H7 (cell line): ENCODE data around the gene ZNF33B. TPM values are rescaled to one million over a fixed set of nuclear protein-coding genes. Genes with fewer than 3 reads are reported as not detected.
"Not testable (repeated sequence)": the region's sequence is repeated elsewhere in the genome, so short reads cannot be mapped to it uniquely, and the experiment has no call there.

Source experiments
- DNase-seq: peaks from one replicate; pipeline ENCODE4 v3.0.0; 2012
- H3K27me3 ChIP-seq: 2 replicates; pipeline ENCODE4 v1.6.0; 2011; ENCODE audit warnings: mild to moderate bottlenecking, low read length; ENCODE audit not compliant: control insufficient read depth, insufficient read depth
- H3K36me3 ChIP-seq: replicated peaks from 2 replicates; pipeline ENCODE4 v1.5.1; 2011; ENCODE audit warnings: low read length; ENCODE audit not compliant: control insufficient read depth, insufficient read depth
- H3K4me3 ChIP-seq: 2 replicates; pipeline ENCODE4 v1.5.1; 2011; ENCODE audit warnings: low read depth, mild to moderate bottlenecking, control low read depth, low read length, moderate library complexity; ENCODE audit not compliant: insufficient read depth
- total RNA-seq: library from RNA; depleted of rRNA; stranded (reverse); fragments of >200 nt; shearing (Covaris generic); gene quantifications from 2 replicates; pipeline ENCODE4 v1.2.3, GENCODE V29; 2014; rRNA removed

Gene ZNF33B
- total RNA-seq, 1 experiment from 2014 or later, result 5.4 TPM

GRCh38 chr10:42574336-42574735, 64.0 kb downstream of the ZNF33B start:
- Histone ChIP-seq H3K27me3 (no peaks in the 10 kb centered on the region), H3K36me3 (no peaks in the 10 kb centered on the region), H3K4me3 (no peak overlapping the region)
- no peak for DNase-seq

- DNase-seq, result no peak
- H3K4me3 ChIP-seq, result no peak overlapping the region
- H3K36me3 ChIP-seq, result no peaks in the 10 kb centered on the region
- peaks cover 2% of the 10 kb centered on the region; the same call in 1 of the 2 replicates for H3K27me3 ChIP-seq
These were observed 81.4 kb downstream of the ZNF33B start for GRCh38 chr10:42556931-42557330.

- H3K4me3 ChIP-seq, result not testable (repeated sequence)
These were observed 84.8 kb downstream of the ZNF33B start for GRCh38 chr10:42553576-42553975.

GRCh38 chr10:42553064-42553407, 85.3 kb downstream of the ZNF33B start:
- Histone ChIP-seq H3K36me3 (no peaks in the 10 kb centered on the region), H3K27me3 (peaks cover 5% of the 10 kb centered on the region), H3K4me3 (peak overlapping the region; percentile 33)
- DNase-seq, result no peak

More at GRCh38 chr10:42553576-42553975, 84.8 kb downstream of the ZNF33B start:
- not testable (repeated sequence) for H3K36me3 ChIP-seq, DNase-seq, H3K27me3 ChIP-seq

- Histone ChIP-seq H3K27me3 (peaks cover 5% of the 10 kb centered on the region), H3K4me3 (peak overlapping the region; percentile 79), H3K36me3 (no peaks in the 10 kb centered on the region)
- peak; percentile 92 for DNase-seq
These were observed 85.9 kb downstream of the ZNF33B start for GRCh38 chr10:42552188-42553063.

- H3K4me3 ChIP-seq, result peak overlapping the region; percentile 79
- H3K27me3 ChIP-seq, result peaks cover 5% of the 10 kb centered on the region
- H3K36me3 ChIP-seq, result no peaks in the 10 kb centered on the region
- DNase-seq, result no peak
These were observed 86.7 kb downstream of the ZNF33B start for GRCh38 chr10:42551582-42552187.

GRCh38 chr10:42549851-42550250, 88.5 kb downstream of the ZNF33B start:
- Histone ChIP-seq H3K36me3 (no peaks in the 10 kb centered on the region), H3K27me3 (peaks cover 5% of the 10 kb centered on the region), H3K4me3 (no peak overlapping the region)
- no peak for DNase-seq

- Histone ChIP-seq H3K36me3 (no peaks in the 10 kb centered on the region), H3K27me3 (peaks cover 5% of the 10 kb centered on the region), H3K4me3 (no peak overlapping the region)
- DNase-seq, result no peak
These were observed 90.1 kb downstream of the ZNF33B start for GRCh38 chr10:42548254-42548653.

- Histone ChIP-seq H3K36me3 (no peaks in the 10 kb centered on the region), H3K27me3 (no peaks in the 10 kb centered on the region), H3K4me3 (no peak overlapping the region)
- no peak for DNase-seq
These were observed 93.4 kb downstream of the ZNF33B start for GRCh38 chr10:42544945-42545344.

GRCh38 chr10:42543840-42544372, 94.5 kb downstream of the ZNF33B start:
- Histone ChIP-seq H3K4me3 (no peak overlapping the region), H3K36me3 (no peaks in the 10 kb centered on the region), H3K27me3 (no peaks in the 10 kb centered on the region)
- DNase-seq, result no peak

Other genes with a start within 250 kb of the ZNF33B start
- 18.5 and 26.1 TPM in 2 replicates for gene BMS1, start 144.2 kb upstream of the ZNF33B start, total RNA-seq